PC-3 (cell line): ENCODE results near the gene CYTH3. TPM values are rescaled to one million over a fixed set of nuclear protein-coding genes. Genes with fewer than 3 reads are reported as not detected.
"Not testable (repeated sequence)": the region's sequence is repeated elsewhere in the genome, so short reads cannot be mapped to it uniquely, and the experiment has no call there.

ENCODE experiments used
- ATAC-seq: fragments of 200-7000 bp; cut with Tn5 transposase; 2 replicates; pipeline ENCODE4 v1.9.1; 2020; ENCODE audit warnings: mild to moderate bottlenecking, moderate library complexity
- BruUV-seq: library from RNA; stranded (reverse); fragments of 400-500 nt; replicated peaks from 2 replicates; lab custom pipeline; 2021; lab: Mats Ljungman, UMichigan
- CTCF ChIA-PET: fragments of 300-600 bp; sonication (Branson Sonifier 250); formaldehyde crosslinking; loops from one replicate; lab custom pipeline; 2022; ENCODE audit warnings: antibody characterized with exemption; lab: Charles Lee
- POLR2A ChIA-PET: fragments of 300-600 bp; sonication (Branson Sonifier 250); formaldehyde crosslinking; loops from one replicate; lab custom pipeline; 2022; ENCODE audit warnings: antibody characterized with exemption; ENCODE audit not compliant: unreplicated experiment; lab: Charles Lee
- DNase-seq: peaks from one replicate; pipeline ENCODE4 v3.0.0-alpha.2; 2015
- H2AFZ ChIP-seq: fragments of 300-600 bp; sonication (generic); 2 replicates; pipeline ENCODE4 v1.6.0; 2016; ENCODE audit warnings: antibody characterized with exemption, low read length
- H3F3A ChIP-seq: fragments of 300-600 bp; sonication (generic); one replicate; pipeline ENCODE4 v1.6.0; 2017; ENCODE audit warnings: antibody characterized with exemption, low read length, control low read depth, mild to moderate bottlenecking; ENCODE audit not compliant: unreplicated experiment
- H3K27ac ChIP-seq: fragments of 300-600 bp; sonication (generic); 2 replicates; pipeline ENCODE4 v1.5.1; 2016; ENCODE audit warnings: mild to moderate bottlenecking, low read length
- H3K27me3 ChIP-seq: fragments of 300-600 bp; sonication (generic); 2 replicates; pipeline ENCODE4 v1.6.1; 2016; ENCODE audit warnings: low read length, mixed read lengths
- H3K36me3 ChIP-seq: fragments of 300-600 bp; sonication (generic); 2 replicates; pipeline ENCODE4 v1.6.1; 2016; ENCODE audit warnings: low read depth, mixed run types, low read length, mixed read lengths
- H3K4me1 ChIP-seq: fragments of 300-600 bp; sonication (generic); 2 replicates; pipeline ENCODE4 v1.5.1; 2016; ENCODE audit warnings: low read length; ENCODE audit not compliant: insufficient read depth
- H3K4me2 ChIP-seq: fragments of 300-600 bp; sonication (generic); 2 replicates; pipeline ENCODE4 v1.6.0; 2016; ENCODE audit warnings: low read length
- H3K4me3 ChIP-seq: fragments of 300-600 bp; sonication (generic); 2 replicates; pipeline ENCODE4 v1.5.1; 2016; ENCODE audit warnings: mild to moderate bottlenecking, low read length, mixed read lengths
- H3K79me2 ChIP-seq: fragments of 300-600 bp; sonication (generic); 2 replicates; pipeline ENCODE4 v1.6.1; 2017; ENCODE audit warnings: low read length, mixed read lengths
- H3K9ac ChIP-seq: fragments of 300-600 bp; sonication (generic); 2 replicates; pipeline ENCODE4 v1.6.0; 2016; ENCODE audit warnings: mild to moderate bottlenecking, low read length
- H3K9me2 ChIP-seq: fragments of 300-600 bp; sonication (generic); replicated peaks from 2 replicates; pipeline ENCODE4 v1.6.1; 2016; ENCODE audit warnings: mixed run types, low read length, mixed read lengths
- H3K9me3 ChIP-seq: fragments of 300-600 bp; sonication (generic); 2 replicates; pipeline ENCODE4 v1.6.1; 2016; ENCODE audit warnings: low read length, mixed read lengths
- H4K20me1 ChIP-seq: fragments of 300-600 bp; sonication (generic); 2 replicates; pipeline ENCODE4 v1.6.1; 2016; ENCODE audit warnings: low read length, mixed read lengths
- CTCF ChIP-seq: fragments of 300-600 bp; sonication (generic); conservative IDR thresholded peaks from 2 replicates; pipeline ENCODE4 v1.5.1; 2017; ENCODE audit warnings: antibody characterized with exemption, low read depth, mild to moderate bottlenecking, low read length
- EZH2 ChIP-seq: fragments of 300-600 bp; sonication (generic); IDR thresholded peaks from one replicate; pipeline ENCODE4 v1.6.1; 2017; ENCODE audit warnings: antibody characterized with exemption, mild to moderate bottlenecking, low read length; ENCODE audit not compliant: unreplicated experiment
- EZH2phosphoT487 ChIP-seq: fragments of 300-600 bp; sonication (generic); IDR thresholded peaks from 2 replicates; pipeline ENCODE4 v1.6.1; 2018; ENCODE audit warnings: mild to moderate bottlenecking, antibody characterized with exemption, low read length, borderline replicate concordance
- intact Hi-C: fragments of 100-400 bp; cut with micrococcal nuclease; formaldehyde crosslinking; loops from 2 replicates; pipeline ENCODE4 v1.9.0; 2023
- total RNA-seq: library from RNA; depleted of rRNA; stranded (reverse); fragments of >200 nt; gene quantifications from 2 replicates; pipeline ENCODE4 v1.2.3, GENCODE V29; 2014

CYTH3 gene
- total RNA-seq, 1 experiment from 2014 or later: 23.1 TPM

DNA sequence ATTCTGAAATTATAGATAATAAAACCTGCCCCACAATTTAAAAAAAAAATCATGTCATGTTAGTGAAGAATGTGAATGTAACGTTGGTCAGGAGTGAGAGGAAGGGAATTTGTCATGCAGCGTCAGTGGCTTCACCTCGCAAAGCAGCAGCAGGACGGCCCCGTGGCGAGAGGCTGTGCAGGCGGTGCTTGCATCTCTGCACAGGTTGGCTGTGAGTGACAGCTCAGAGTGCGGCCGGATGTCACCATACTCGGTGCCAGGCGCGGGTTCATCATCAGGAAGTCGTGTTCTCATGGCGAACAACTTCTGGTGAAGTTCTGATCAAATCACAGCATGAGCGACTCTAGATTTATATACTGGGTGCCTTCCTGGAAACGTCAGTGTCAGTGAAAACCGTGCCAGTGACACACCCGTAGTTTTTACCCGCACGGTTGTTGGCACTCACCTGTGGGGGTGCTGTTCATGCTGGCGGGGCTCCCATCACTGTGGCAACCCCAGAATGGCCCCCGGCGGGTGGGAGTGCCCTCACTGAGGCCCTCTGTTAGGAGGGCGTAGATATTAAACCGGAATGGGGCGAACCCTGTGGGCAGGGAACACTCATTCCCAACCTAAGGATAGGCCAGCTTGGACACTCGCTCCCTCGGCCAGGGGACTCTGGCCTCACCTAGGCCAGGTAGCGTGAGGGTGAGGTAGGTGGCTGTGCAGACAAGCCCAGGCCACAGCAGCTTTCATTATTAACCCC lies 120.3 kb downstream of the CYTH3 start:
- H3K9me2 ChIP-seq: no peaks in the 10 kb centered on the region
- ChIA-PET CTCF (no interaction called here), POLR2A (no interaction called here)
- no peaks in the 10 kb centered on the region for H3K79me2 ChIP-seq
- no peaks in the 10 kb centered on the region for H3K27me3 ChIP-seq
- no peaks in the 10 kb centered on the region for H3F3A ChIP-seq
- H3K27ac ChIP-seq: no peak overlapping the region
- peaks cover 37% of the 10 kb centered on the region for H3K36me3 ChIP-seq
- H3K9me3 ChIP-seq: no peaks in the 10 kb centered on the region
- no peak overlapping the region for H3K4me2 ChIP-seq
- no peak for TF ChIP-seq EZH2phosphoT487
- TF ChIP-seq CTCF: no peak
- no peak for TF ChIP-seq EZH2
- no peak for ATAC-seq
- no TSS peak for BruUV-seq
- DNase-seq: no peak
- H4K20me1 ChIP-seq: no peaks in the 10 kb centered on the region
- no peak overlapping the region for H3K4me3 ChIP-seq
- no peak overlapping the region for H3K9ac ChIP-seq
- H3K4me1 ChIP-seq: no peaks in the 10 kb centered on the region
- intact Hi-C loops: no loop called here
- H2AFZ ChIP-seq: no peak overlapping the region

- H3K9ac ChIP-seq, DNase-seq, H3K4me1 ChIP-seq, ATAC-seq, H3F3A ChIP-seq, H3K79me2 ChIP-seq, H3K4me2 ChIP-seq, intact Hi-C loops, CTCF ChIA-PET, H4K20me1 ChIP-seq, POLR2A ChIA-PET, H3K4me3 ChIP-seq, H2AFZ ChIP-seq, H3K27ac ChIP-seq, H3K9me2 ChIP-seq, H3K27me3 ChIP-seq, H3K9me3 ChIP-seq, BruUV-seq: not testable (repeated sequence)
- peaks cover 42% of the 10 kb centered on the region for H3K36me3 ChIP-seq
These were observed 120.9 kb downstream of the CYTH3 start for GRCh38 chr7:6151527-6151926.

DNA sequence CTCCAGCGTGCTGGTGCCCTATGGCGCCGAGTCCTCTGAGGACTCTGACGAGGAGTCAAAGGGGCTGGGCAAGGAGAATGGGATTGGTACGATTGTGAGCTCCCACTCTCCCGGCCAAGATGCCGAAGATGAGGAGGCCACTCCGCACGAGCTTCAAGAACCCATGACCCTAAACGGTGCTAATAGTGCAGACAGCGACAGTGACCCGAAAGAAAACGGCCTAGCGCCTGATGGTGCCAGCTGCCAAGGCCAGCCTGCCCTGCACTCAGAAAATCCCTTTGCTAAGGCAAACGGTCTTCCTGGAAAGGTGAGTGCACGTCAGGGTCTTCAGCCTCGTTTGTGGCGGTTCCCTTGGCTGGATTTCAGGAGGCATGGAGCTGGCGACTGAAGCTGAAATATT lies 122.4 kb downstream of the CYTH3 start:
- H4K20me1 ChIP-seq: no peaks in the 10 kb centered on the region
- no peak overlapping the region for H3K4me3 ChIP-seq
- H3K9ac ChIP-seq: no peak overlapping the region
- H3K9me3 ChIP-seq: no peaks in the 10 kb centered on the region
- no peaks in the 10 kb centered on the region for H3F3A ChIP-seq
- H3K36me3 ChIP-seq: peaks cover 47% of the 10 kb centered on the region
- H3K27me3 ChIP-seq: no peaks in the 10 kb centered on the region
- ChIA-PET CTCF (no interaction called here), POLR2A (no interaction called here)
- H3K9me2 ChIP-seq: no peaks in the 10 kb centered on the region
- TF ChIP-seq CTCF (no peak), EZH2 (no peak)
- no TSS peak for BruUV-seq
- H3K4me2 ChIP-seq: no peak overlapping the region
- H3K27ac ChIP-seq: no peak overlapping the region
- DNase-seq (no peak), ATAC-seq (no peak)
- H3K79me2 ChIP-seq: no peaks in the 10 kb centered on the region
- no peak overlapping the region for H2AFZ ChIP-seq
- intact Hi-C loops: no loop called here
- H3K4me1 ChIP-seq: no peaks in the 10 kb centered on the region
